HEK293 (cell line): Measurements from ENCODE around the gene NOC2L.

Experiments
- CTCF ChIA-PET: fragments of 350-600 bp; formaldehyde crosslinking; extraction: SDS; loops from one replicate; lab custom pipeline; 2021; ENCODE audit warnings: antibody characterized with exemption; lab: Yijun Ruan, JAX
- POLR2A ChIA-PET: fragments of 300-600 bp; formaldehyde crosslinking; extraction: SDS; loops from one replicate; lab custom pipeline; 2020; ENCODE audit warnings: antibody characterized with exemption, inconsistent platforms; lab: Yijun Ruan, JAX
- H3K27ac ChIP-seq: fragments of 200-500 bp; sonication (Bioruptor generic); 2 replicates; pipeline ENCODE4 v1.5.1; 2014; ENCODE audit warnings: low read depth, low read length, control low read depth, inconsistent platforms; ENCODE audit errors: extremely low read depth
- H3K36me3 ChIP-seq, 2 experiments: fragments of 200-500 bp in 1 of 2; sonication (Bioruptor generic) in 1 of 2; 1 replicate in 1 of 2; 2 replicates in 1 of 2; pipeline ENCODE4 v1.5.1; 2014 to 2017; ENCODE audit warnings: inconsistent platforms in 2 of 2, low read length in 2 of 2; ENCODE audit not compliant: control insufficient read depth in 2 of 2, insufficient read depth in 1 of 2
- H3K4me1 ChIP-seq: fragments of 200-500 bp; sonication (Bioruptor generic); 2 replicates; pipeline ENCODE4 v1.5.1; 2014; ENCODE audit warnings: mild to moderate bottlenecking, low read length, inconsistent platforms; ENCODE audit not compliant: control insufficient read depth, insufficient read depth
- H3K4me3 ChIP-seq: 2 replicates; pipeline ENCODE4 v1.5.1; 2011; ENCODE audit warnings: low read depth, mild to moderate bottlenecking, control low read depth, low read length, moderate library complexity
- H3K9me3 ChIP-seq: fragments of 200-500 bp; sonication (Bioruptor generic); 2 replicates; pipeline ENCODE4 v1.5.1; 2014; ENCODE audit warnings: low read depth, low read length, inconsistent platforms; ENCODE audit not compliant: control insufficient read depth, insufficient read depth
- KLF1 ChIP-seq: fragments of 450-650 bp; formaldehyde crosslinking; IDR thresholded peaks from 2 replicates; pipeline ENCODE4 v1.5.1; 2016; ENCODE audit warnings: missing biosample characterization, missing genetic modification characterization
- KLF7 ChIP-seq: fragments of 450-650 bp; formaldehyde crosslinking; IDR thresholded peaks from 2 replicates; pipeline ENCODE4 v1.5.1; 2016; ENCODE audit warnings: missing biosample characterization, missing genetic modification characterization, borderline replicate concordance
- PRDM2 ChIP-seq: fragments of 450-650 bp; formaldehyde crosslinking; IDR thresholded peaks from 2 replicates; pipeline ENCODE4 v1.5.1; 2016; ENCODE audit warnings: missing biosample characterization, missing genetic modification characterization, borderline replicate concordance
- TRIM28 ChIP-seq: IDR thresholded peaks from 2 replicates; pipeline ENCODE4 v1.6.1; 2011; ENCODE audit warnings: low read length, control low read depth, borderline replicate concordance
- ZBTB7A ChIP-seq: fragments of 450-650 bp; formaldehyde crosslinking; IDR thresholded peaks from 2 replicates; pipeline ENCODE4 v1.5.1; 2016; ENCODE audit warnings: low read depth, missing biosample characterization, missing genetic modification characterization
- ZFP69B ChIP-seq: fragments of 450-650 bp; formaldehyde crosslinking; IDR thresholded peaks from 2 replicates; pipeline ENCODE4 v1.5.1; 2016; ENCODE audit warnings: missing biosample characterization, missing genetic modification characterization
- ZIC2 ChIP-seq: fragments of 450-650 bp; formaldehyde crosslinking; IDR thresholded peaks from 2 replicates; pipeline ENCODE4 v1.5.1; 2016; ENCODE audit warnings: missing biosample characterization, missing genetic modification characterization
- ZNF10 ChIP-seq: fragments of 450-650 bp; formaldehyde crosslinking; IDR thresholded peaks from 2 replicates; pipeline ENCODE4 v1.5.1; 2017; ENCODE audit warnings: missing biosample characterization, missing genetic modification characterization
- ZNF214 ChIP-seq: fragments of 450-650 bp; formaldehyde crosslinking; IDR thresholded peaks from 2 replicates; pipeline ENCODE4 v1.5.1; 2017; ENCODE audit warnings: missing biosample characterization, mild to moderate bottlenecking, missing genetic modification characterization, borderline replicate concordance
- ZNF221 ChIP-seq: fragments of 450-650 bp; formaldehyde crosslinking; IDR thresholded peaks from 2 replicates; pipeline ENCODE4 v1.5.1; 2017; ENCODE audit warnings: missing biosample characterization, missing genetic modification characterization, borderline replicate concordance
- ZNF335 ChIP-seq: fragments of 450-650 bp; formaldehyde crosslinking; conservative IDR thresholded peaks from 2 replicates; pipeline ENCODE4 v1.5.1; 2016; ENCODE audit warnings: missing biosample characterization, missing genetic modification characterization
- ZNF341 ChIP-seq: fragments of 450-650 bp; formaldehyde crosslinking; IDR thresholded peaks from 2 replicates; pipeline ENCODE4; 2016; ENCODE audit warnings: low read depth, missing biosample characterization, missing genetic modification characterization
- ZNF354C ChIP-seq: fragments of 450-650 bp; formaldehyde crosslinking; IDR thresholded peaks from 2 replicates; pipeline ENCODE4 v1.5.1; 2016; ENCODE audit warnings: missing biosample characterization, missing genetic modification characterization, low read depth, borderline replicate concordance
- ZNF561 ChIP-seq: fragments of 450-650 bp; IDR thresholded peaks from 2 replicates; pipeline ENCODE4 v1.5.1; 2018; ENCODE audit warnings: missing biosample characterization, missing genetic modification characterization, borderline replicate concordance
- ZNF600 ChIP-seq: fragments of 450-650 bp; formaldehyde crosslinking; IDR thresholded peaks from 2 replicates; pipeline ENCODE4 v1.5.1; 2016; ENCODE audit warnings: missing biosample characterization, missing genetic modification characterization
- ZNF843 ChIP-seq: fragments of 450-650 bp; formaldehyde crosslinking; IDR thresholded peaks from 2 replicates; pipeline ENCODE4 v1.5.1; 2016; ENCODE audit warnings: missing biosample characterization, missing genetic modification characterization
- TF ChIP-seq, protein P1 (sequence below): fragments of 450-650 bp; formaldehyde crosslinking; IDR thresholded peaks from 2 replicates; pipeline ENCODE4 v1.5.1; 2016; ENCODE audit warnings: missing biosample characterization, missing genetic modification characterization
- TF ChIP-seq, protein P2 (sequence below): fragments of 450-650 bp; formaldehyde crosslinking; IDR thresholded peaks from 2 replicates; pipeline ENCODE4 v1.5.1; 2016; ENCODE audit warnings: missing biosample characterization, missing genetic modification characterization

The NOC2L gene

DNA sequence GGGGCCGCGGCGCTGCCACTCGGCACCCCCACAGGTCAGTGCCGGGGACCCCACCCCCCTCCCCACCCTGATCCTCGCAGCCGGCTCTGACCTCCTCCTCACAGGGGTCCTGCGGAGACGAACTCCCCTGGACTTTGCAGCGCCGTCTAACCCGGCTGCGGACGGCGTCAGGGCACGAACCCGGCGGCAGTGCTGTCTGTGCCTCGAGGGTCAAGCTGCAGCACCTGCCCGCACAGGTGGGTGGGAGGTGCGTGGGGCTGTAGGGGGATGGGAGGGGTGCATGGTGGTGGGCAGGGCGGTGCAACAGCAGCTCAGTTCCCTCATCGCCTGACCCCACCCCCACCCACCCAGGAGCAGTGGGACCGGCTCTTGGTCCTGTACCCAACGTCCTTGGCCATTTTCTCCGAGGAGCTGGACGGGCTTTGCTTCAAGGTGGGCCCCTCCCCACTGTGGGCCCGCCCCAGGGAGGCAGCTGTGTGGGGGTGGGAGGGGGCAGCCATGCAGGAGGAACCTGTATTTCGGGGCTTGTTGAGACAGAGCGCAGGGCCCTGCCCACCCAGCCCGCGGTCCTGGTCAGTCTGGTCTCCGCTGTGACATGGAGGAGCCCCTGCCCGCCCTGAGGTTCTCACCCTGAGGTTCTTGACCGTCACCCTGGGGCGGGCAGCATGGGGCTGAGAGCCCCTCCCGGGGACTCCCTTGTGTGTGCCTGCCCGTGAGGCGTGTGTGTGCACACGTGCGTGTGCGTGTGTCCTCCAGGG lies 12.1 kb upstream of the NOC2L start:
- Histone ChIP-seq H3K9me3 (no peaks in the 10 kb centered on the region), H3K27ac (no peak overlapping the region), H3K36me3 (no peaks in the 10 kb centered on the region), H3K4me1 (peaks cover 5% of the 10 kb centered on the region), H3K4me3 (no peak overlapping the region)
- TF ChIP-seq, protein P1, sequence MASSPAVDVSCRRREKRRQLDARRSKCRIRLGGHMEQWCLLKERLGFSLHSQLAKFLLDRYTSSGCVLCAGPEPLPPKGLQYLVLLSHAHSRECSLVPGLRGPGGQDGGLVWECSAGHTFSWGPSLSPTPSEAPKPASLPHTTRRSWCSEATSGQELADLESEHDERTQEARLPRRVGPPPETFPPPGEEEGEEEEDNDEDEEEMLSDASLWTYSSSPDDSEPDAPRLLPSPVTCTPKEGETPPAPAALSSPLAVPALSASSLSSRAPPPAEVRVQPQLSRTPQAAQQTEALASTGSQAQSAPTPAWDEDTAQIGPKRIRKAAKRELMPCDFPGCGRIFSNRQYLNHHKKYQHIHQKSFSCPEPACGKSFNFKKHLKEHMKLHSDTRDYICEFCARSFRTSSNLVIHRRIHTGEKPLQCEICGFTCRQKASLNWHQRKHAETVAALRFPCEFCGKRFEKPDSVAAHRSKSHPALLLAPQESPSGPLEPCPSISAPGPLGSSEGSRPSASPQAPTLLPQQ (tag by site-specific recombination), result 0 out of 2 replicates have a peak, but pooled peaks have one; percentile 14
- TF ChIP-seq ZNF214 (tag by site-specific recombination), result no peak
- no peak for TF ChIP-seq PRDM2 (tag by site-specific recombination)
- no peak for TF ChIP-seq ZNF843 (tag by site-specific recombination)
- TF ChIP-seq ZNF335, result no peak
- no peak for TF ChIP-seq ZNF341 (tag by site-specific recombination)
- no peak for TF ChIP-seq ZNF221
- TF ChIP-seq TRIM28, result no peak
- TF ChIP-seq ZIC2 (tag by site-specific recombination), result no peak
- TF ChIP-seq ZFP69B (tag by site-specific recombination), result 0 out of 2 replicates have a peak, but pooled peaks have one; percentile 37
- TF ChIP-seq KLF1 (tag by site-specific recombination), result 0 out of 2 replicates have a peak, but pooled peaks have one; percentile 20
- TF ChIP-seq ZNF10 (tag by site-specific recombination), result no peak
- no peak for TF ChIP-seq ZNF561 (tag by site-specific recombination)
- no peak for TF ChIP-seq ZBTB7A
- no peak for TF ChIP-seq KLF7 (tag by site-specific recombination)
- ChIA-PET CTCF (interaction anchor here (1.0 kb wide), 1 partner anchor 14 kb away, joined by 3 read pairs; no protein-coding TSS in a partner anchor), POLR2A (no interaction called here)

- Histone ChIP-seq H3K9me3 (no peaks in the 10 kb centered on the region), H3K27ac (no peak overlapping the region), H3K4me1 (peaks cover 5% of the 10 kb centered on the region)
- CTCF ChIA-PET, result no interaction called here
- peak; percentile 54; the same call in 1 of the 2 replicates for TF ChIP-seq ZNF600 (tag by site-specific recombination)
- TF ChIP-seq ZNF354C (tag by site-specific recombination), result no peak
- TF ChIP-seq, protein P2, sequence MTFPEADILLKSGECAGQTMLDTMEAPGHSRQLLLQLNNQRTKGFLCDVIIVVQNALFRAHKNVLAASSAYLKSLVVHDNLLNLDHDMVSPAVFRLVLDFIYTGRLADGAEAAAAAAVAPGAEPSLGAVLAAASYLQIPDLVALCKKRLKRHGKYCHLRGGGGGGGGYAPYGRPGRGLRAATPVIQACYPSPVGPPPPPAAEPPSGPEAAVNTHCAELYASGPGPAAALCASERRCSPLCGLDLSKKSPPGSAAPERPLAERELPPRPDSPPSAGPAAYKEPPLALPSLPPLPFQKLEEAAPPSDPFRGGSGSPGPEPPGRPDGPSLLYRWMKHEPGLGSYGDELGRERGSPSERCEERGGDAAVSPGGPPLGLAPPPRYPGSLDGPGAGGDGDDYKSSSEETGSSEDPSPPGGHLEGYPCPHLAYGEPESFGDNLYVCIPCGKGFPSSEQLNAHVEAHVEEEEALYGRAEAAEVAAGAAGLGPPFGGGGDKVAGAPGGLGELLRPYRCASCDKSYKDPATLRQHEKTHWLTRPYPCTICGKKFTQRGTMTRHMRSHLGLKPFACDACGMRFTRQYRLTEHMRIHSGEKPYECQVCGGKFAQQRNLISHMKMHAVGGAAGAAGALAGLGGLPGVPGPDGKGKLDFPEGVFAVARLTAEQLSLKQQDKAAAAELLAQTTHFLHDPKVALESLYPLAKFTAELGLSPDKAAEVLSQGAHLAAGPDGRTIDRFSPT (tag by site-specific recombination), result 0 out of 2 replicates have a peak, but pooled peaks have one; percentile 20
- TF ChIP-seq, all 188 proteins: peak for 2
- H3K4me3 ChIP-seq, result no peak overlapping the region
- peaks cover 0 to 2% of the 10 kb centered on the region in 2 experiments; a peak in 1 of 3 replicates for H3K36me3 ChIP-seq
- POLR2A ChIA-PET, result no interaction called here
Observed at GRCh38 chr1:970242-970972, 11.4 kb upstream of the NOC2L start.
